HEK293T (cell line): Measurements from ENCODE around the gene GNA15.

Experiments
- ARNT ChIP-seq: fragments of 450-650 bp; IDR thresholded peaks from 2 replicates; pipeline ENCODE4 v1.6.1; 2017; ENCODE audit warnings: mild to moderate bottlenecking
- BHLHE40 ChIP-seq: fragments of 450-650 bp; IDR thresholded peaks from 2 replicates; pipeline ENCODE4 v1.6.1; 2016; ENCODE audit warnings: mild to moderate bottlenecking, moderate library complexity, borderline replicate concordance
- CTBP1 ChIP-seq: fragments of 450-650 bp; IDR thresholded peaks from 2 replicates; pipeline ENCODE4 v1.6.1; 2016; ENCODE audit warnings: borderline replicate concordance
- ELF4 ChIP-seq: fragments of 450-650 bp; IDR thresholded peaks from 2 replicates; pipeline ENCODE4 v1.6.1; 2017; ENCODE audit warnings: antibody characterized with exemption
- FOXA1 ChIP-seq: fragments of 450-650 bp; IDR thresholded peaks from 2 replicates; pipeline ENCODE4 v1.6.1; 2016; ENCODE audit warnings: mild to moderate bottlenecking
- FOXK2 ChIP-seq: fragments of 450-650 bp; IDR thresholded peaks from 2 replicates; pipeline ENCODE4 v1.6.1; 2016; ENCODE audit warnings: mild to moderate bottlenecking
- FOXM1 ChIP-seq: fragments of 450-650 bp; IDR thresholded peaks from 2 replicates; pipeline ENCODE4 v1.6.1; 2017; ENCODE audit warnings: mild to moderate bottlenecking, borderline replicate concordance
- L3MBTL2 ChIP-seq: fragments of 450-650 bp; conservative IDR thresholded peaks from 2 replicates; pipeline ENCODE4 v1.6.1; 2016; ENCODE audit warnings: mild to moderate bottlenecking
- NFRKB ChIP-seq: fragments of 450-650 bp; IDR thresholded peaks from 2 replicates; pipeline ENCODE4 v1.6.1; 2016; ENCODE audit warnings: mild to moderate bottlenecking, moderate library complexity
- PKNOX1 ChIP-seq: fragments of 450-650 bp; IDR thresholded peaks from 2 replicates; pipeline ENCODE4 v1.6.1; 2016
- SP1 ChIP-seq: fragments of 450-650 bp; IDR thresholded peaks from 2 replicates; pipeline ENCODE4 v1.6.1; 2017
- SUZ12 ChIP-seq: fragments of 450-650 bp; IDR thresholded peaks from 2 replicates; pipeline ENCODE4 v1.6.1; 2016; ENCODE audit warnings: mild to moderate bottlenecking
- TARDBP ChIP-seq: fragments of 450-650 bp; IDR thresholded peaks from 2 replicates; pipeline ENCODE4 v1.6.1; 2016
- ZNF384 ChIP-seq: fragments of 450-650 bp; IDR thresholded peaks from 2 replicates; pipeline ENCODE4 v1.6.1; 2016

- TF ChIP-seq NFRKB (no peak), L3MBTL2 (no peak), BHLHE40 (no peak), FOXA1 (no peak), ARNT (no peak), TARDBP (no peak), CTBP1 (no peak), ELF4 (no peak), SUZ12 (no peak), FOXK2 (no peak), PKNOX1 (no peak), ZNF384 (no peak), FOXM1 (no peak), SP1 (no peak)
These were observed 13.9 kb upstream of the GNA15 start for GRCh38 chr19:3121821-3122511.
